Left ventricle myocardium superior (tissue), 1 donor: ENCODE results near the gene LIN7A. TPM values are rescaled to one million over a fixed set of nuclear protein-coding genes. Genes with fewer than 3 reads are reported as not detected.
"Not testable (repeated sequence)": the region's sequence is repeated elsewhere in the genome, so short reads cannot be mapped to it uniquely, and the experiment has no call there.

ENCODE experiments used
- ATAC-seq: fragments of 200-7000 bp; cut with Tn5 transposase; one replicate; pipeline ENCODE4 v1.9.1; 2020; ENCODE audit warnings: mild to moderate bottlenecking, moderate library complexity
- DNase-seq: peaks from one replicate; pipeline ENCODE4 v3.0.0-alpha.2; 2020
- intact Hi-C: fragments of 100-400 bp; cut with micrococcal nuclease; formaldehyde crosslinking; loops from one replicate; pipeline ENCODE4 v1.11.0; 2022
- total RNA-seq: library from RNA; stranded (reverse); fragmentation: NEBNext Ultra II Directional; extraction: Animal tissue kit (Norgen Biotek cat#: 25700); gene quantifications from one replicate; pipeline ENCODE4 v1.2.1, GENCODE V29; 2021
- donor health status: DM: no; HTN: yes; CAD: no; lungs with severe emphysema.

LIN7A gene
- total RNA-seq, 1 donor from 2014 or later: 14.4 TPM

GRCh38 chr12:80825506-80825905 lies 112.2 kb downstream of the LIN7A start:
- intact Hi-C loops: no loop called here
- ATAC-seq (no peak), DNase-seq (no peak)

- no peak for DNase-seq
- intact Hi-C loops: no loop called here
- no peak for ATAC-seq
These were observed 114.3 kb downstream of the LIN7A start for GRCh38 chr12:80823393-80823792.

GRCh38 chr12:80821513-80822000 lies 116.2 kb downstream of the LIN7A start:
- intact Hi-C loops: no loop called here
- ATAC-seq (peak; percentile 71), DNase-seq (peak; percentile 34)

GRCh38 chr12:80818878-80819277 lies 118.9 kb downstream of the LIN7A start:
- intact Hi-C loops: no loop called here
- DNase-seq (no peak), ATAC-seq (peak; percentile 70)

GRCh38 chr12:80815351-80815750 lies 122.4 kb downstream of the LIN7A start:
- intact Hi-C loops: no loop called here
- no peak for DNase-seq
- ATAC-seq: no peak

GRCh38 chr12:80814453-80814852 lies 123.3 kb downstream of the LIN7A start:
- DNase-seq: no peak
- intact Hi-C loops: no loop called here
- ATAC-seq: no peak

GRCh38 chr12:80813820-80814219 lies 123.9 kb downstream of the LIN7A start:
- ATAC-seq: no peak
- DNase-seq: no peak
- intact Hi-C loops: no loop called here

- no peak for ATAC-seq
- DNase-seq: no peak
- intact Hi-C loops: no loop called here
These were observed 125.6 kb downstream of the LIN7A start for GRCh38 chr12:80811957-80812708.

- intact Hi-C loops: no loop called here
- ATAC-seq (peak; percentile 50), DNase-seq (peak; percentile 33)
These were observed 126.9 kb downstream of the LIN7A start for GRCh38 chr12:80810874-80811273.

- intact Hi-C loops: no loop called here
- DNase-seq: no peak
- ATAC-seq: no peak
These were observed 130.0 kb downstream of the LIN7A start for GRCh38 chr12:80807640-80808288.

GRCh38 chr12:80805106-80805505 lies 132.6 kb downstream of the LIN7A start:
- no peak for DNase-seq
- intact Hi-C loops: no loop called here
- no peak for ATAC-seq

GRCh38 chr12:80802652-80803400 lies 134.9 kb downstream of the LIN7A start:
- intact Hi-C loops: no loop called here
- DNase-seq: no peak
- no peak for ATAC-seq

GRCh38 chr12:80798281-80798680 lies 139.5 kb downstream of the LIN7A start:
- DNase-seq: no peak
- no peak for ATAC-seq
- intact Hi-C loops: no loop called here

GRCh38 chr12:80794551-80794950 lies 143.2 kb downstream of the LIN7A start:
- DNase-seq (no peak), ATAC-seq (no peak)
- intact Hi-C loops: no loop called here

- DNase-seq: no peak
- intact Hi-C loops: no loop called here
These were observed 144.9 kb downstream of the LIN7A start for GRCh38 chr12:80792861-80793260.

GRCh38 chr12:80791863-80792262 lies 145.9 kb downstream of the LIN7A start:
- intact Hi-C loops: no loop called here
- DNase-seq: no peak
- no peak for ATAC-seq

More at GRCh38 chr12:80792861-80793260, 144.9 kb downstream of the LIN7A start:
- ATAC-seq: no peak

- DNase-seq, ATAC-seq, intact Hi-C loops: not testable (repeated sequence)
These were observed 149.3 kb downstream of the LIN7A start for GRCh38 chr12:80788407-80788806.

GRCh38 chr12:80782963-80783470 lies 154.7 kb downstream of the LIN7A start:
- ATAC-seq, DNase-seq, intact Hi-C loops: not testable (repeated sequence)

GRCh38 chr12:80781313-80781712 lies 156.4 kb downstream of the LIN7A start:
- ATAC-seq: no peak
- no peak for DNase-seq
- intact Hi-C loops: no loop called here

- ATAC-seq (no peak), DNase-seq (no peak)
- intact Hi-C loops: no loop called here
These were observed 157.0 kb downstream of the LIN7A start for GRCh38 chr12:80780746-80781145.
